HepG2 (cell line): ENCODE results near the gene GTF3A.

ENCODE experiments used
- EZH2 ChIP-seq: conservative IDR thresholded peaks from 2 replicates; pipeline ENCODE4 v1.6.1; 2012; ENCODE audit warnings: mild to moderate bottlenecking, low read depth, low read length, moderate library complexity
- KLF13 ChIP-seq: sonication (generic); formaldehyde crosslinking; IDR thresholded peaks from 2 replicates; pipeline ENCODE4 v1.4.0; 2020; ENCODE audit warnings: mild to moderate bottlenecking, missing genetic modification reagents
- MAFF ChIP-seq: IDR thresholded peaks from 2 replicates; pipeline ENCODE4 v1.6.1; 2011; ENCODE audit warnings: low read depth, low read length, improper control_type of control experiment
- NR2C2 ChIP-seq: sonication (generic); formaldehyde crosslinking; IDR thresholded peaks from 2 replicates; pipeline ENCODE4 v1.4.0; 2020; ENCODE audit warnings: missing genetic modification reagents, mild to moderate bottlenecking, moderate library complexity, borderline replicate concordance
- RXRB ChIP-seq: IDR thresholded peaks from 2 replicates; pipeline ENCODE4 v1.6.1; 2016; ENCODE audit warnings: borderline replicate concordance, missing genetic modification reagents, missing compliant biosample characterization
- ZNF317 ChIP-seq: sonication (generic); formaldehyde crosslinking; IDR thresholded peaks from 2 replicates; pipeline ENCODE4 v1.5.0; 2020; ENCODE audit warnings: mild to moderate bottlenecking, missing genetic modification reagents
- ZNF879 ChIP-seq: sonication (generic); formaldehyde crosslinking; IDR thresholded peaks from 2 replicates; pipeline ENCODE4 v1.8.1; 2023; ENCODE audit warnings: missing genetic modification reagents
- TF ChIP-seq, protein P1 (sequence below): IDR thresholded peaks from 2 replicates; pipeline ENCODE4 v1.4.0; 2020; ENCODE audit warnings: mild to moderate bottlenecking, missing genetic modification reagents
- TF ChIP-seq, protein P2 (sequence below): sonication (generic); formaldehyde crosslinking; IDR thresholded peaks from 2 replicates; pipeline ENCODE4 v1.4.0; 2020; ENCODE audit warnings: mild to moderate bottlenecking, missing genetic modification reagents
- TF ChIP-seq, protein P3 (sequence below): sonication (generic); formaldehyde crosslinking; IDR thresholded peaks from 2 replicates; pipeline ENCODE4 v1.8.0; 2022; ENCODE audit warnings: missing genetic modification reagents, low read depth, mild to moderate bottlenecking, borderline replicate concordance

DNA sequence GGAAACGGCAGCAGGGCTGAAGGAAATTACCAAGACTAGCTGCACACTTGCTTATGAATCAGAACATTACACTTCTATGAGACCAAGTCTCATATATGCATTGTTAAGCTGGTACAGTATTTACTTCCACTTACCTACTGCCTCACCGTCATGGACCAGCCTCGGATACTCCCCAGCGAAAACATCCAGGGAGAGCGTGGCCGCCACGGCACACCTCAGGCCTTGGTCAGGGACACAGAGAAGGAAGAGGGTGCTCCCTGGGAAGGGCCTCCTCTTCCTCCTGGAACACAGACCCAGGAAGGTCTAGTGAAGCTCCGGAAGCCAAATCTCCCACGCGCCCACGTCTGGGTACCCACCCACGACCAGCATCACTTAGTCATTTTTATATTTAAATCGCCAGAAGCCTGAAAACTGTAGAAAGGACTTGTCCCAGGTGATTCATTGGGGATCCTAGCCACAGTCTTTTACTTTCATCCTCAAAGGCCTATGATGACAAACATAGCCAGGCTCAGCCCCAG, 50.4 kb downstream of the GTF3A start:
- TF ChIP-seq, protein P1, sequence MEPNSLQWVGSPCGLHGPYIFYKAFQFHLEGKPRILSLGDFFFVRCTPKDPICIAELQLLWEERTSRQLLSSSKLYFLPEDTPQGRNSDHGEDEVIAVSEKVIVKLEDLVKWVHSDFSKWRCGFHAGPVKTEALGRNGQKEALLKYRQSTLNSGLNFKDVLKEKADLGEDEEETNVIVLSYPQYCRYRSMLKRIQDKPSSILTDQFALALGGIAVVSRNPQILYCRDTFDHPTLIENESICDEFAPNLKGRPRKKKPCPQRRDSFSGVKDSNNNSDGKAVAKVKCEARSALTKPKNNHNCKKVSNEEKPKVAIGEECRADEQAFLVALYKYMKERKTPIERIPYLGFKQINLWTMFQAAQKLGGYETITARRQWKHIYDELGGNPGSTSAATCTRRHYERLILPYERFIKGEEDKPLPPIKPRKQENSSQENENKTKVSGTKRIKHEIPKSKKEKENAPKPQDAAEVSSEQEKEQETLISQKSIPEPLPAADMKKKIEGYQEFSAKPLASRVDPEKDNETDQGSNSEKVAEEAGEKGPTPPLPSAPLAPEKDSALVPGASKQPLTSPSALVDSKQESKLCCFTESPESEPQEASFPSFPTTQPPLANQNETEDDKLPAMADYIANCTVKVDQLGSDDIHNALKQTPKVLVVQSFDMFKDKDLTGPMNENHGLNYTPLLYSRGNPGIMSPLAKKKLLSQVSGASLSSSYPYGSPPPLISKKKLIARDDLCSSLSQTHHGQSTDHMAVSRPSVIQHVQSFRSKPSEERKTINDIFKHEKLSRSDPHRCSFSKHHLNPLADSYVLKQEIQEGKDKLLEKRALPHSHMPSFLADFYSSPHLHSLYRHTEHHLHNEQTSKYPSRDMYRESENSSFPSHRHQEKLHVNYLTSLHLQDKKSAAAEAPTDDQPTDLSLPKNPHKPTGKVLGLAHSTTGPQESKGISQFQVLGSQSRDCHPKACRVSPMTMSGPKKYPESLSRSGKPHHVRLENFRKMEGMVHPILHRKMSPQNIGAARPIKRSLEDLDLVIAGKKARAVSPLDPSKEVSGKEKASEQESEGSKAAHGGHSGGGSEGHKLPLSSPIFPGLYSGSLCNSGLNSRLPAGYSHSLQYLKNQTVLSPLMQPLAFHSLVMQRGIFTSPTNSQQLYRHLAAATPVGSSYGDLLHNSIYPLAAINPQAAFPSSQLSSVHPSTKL (CRISPR knock-in tag): no peak
- TF ChIP-seq NR2C2 (CRISPR knock-in tag) (no peak), MAFF (no peak), KLF13 (CRISPR knock-in tag) (no peak), RXRB (no peak), ZNF317 (CRISPR knock-in tag) (no peak), EZH2 (no peak), ZNF879 (no peak)
- TF ChIP-seq, protein P2, sequence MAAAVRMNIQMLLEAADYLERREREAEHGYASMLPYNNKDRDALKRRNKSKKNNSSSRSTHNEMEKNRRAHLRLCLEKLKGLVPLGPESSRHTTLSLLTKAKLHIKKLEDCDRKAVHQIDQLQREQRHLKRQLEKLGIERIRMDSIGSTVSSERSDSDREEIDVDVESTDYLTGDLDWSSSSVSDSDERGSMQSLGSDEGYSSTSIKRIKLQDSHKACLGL (CRISPR knock-in tag): no peak
- TF ChIP-seq, protein P3, sequence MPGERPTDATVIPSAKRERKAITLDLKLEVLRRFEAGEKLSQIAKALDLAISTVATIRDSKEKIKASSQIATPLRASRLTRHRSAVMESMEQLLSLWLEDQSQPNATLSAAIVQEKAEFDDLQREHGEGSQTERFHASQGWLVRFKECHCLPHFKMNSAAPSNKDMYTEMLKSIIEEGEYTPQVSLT: no peak
